ENCODE data around the gene IGF1R.

Gene IGF1R

DNA sequence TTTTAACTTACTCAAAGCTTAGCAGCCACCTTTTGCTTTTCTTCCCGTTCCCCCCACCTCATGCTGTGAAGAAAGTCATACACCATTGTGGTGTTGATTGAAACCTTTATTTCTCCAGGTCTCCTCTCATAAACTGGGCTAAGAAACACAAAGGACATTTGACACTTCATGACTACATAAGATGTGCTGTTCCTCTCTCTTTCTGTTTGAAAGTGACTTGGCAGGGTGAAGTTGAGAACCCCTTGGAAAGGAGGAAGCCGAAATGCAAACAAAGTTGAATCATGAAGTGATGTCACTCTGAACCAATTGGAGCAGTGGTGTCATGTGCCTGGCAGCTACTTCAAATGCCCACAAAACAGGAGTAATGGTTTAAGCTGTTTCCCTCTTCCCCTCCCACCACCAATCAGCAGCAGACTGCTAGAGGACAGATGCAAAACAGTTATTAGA lies 174.7 kb downstream of the IGF1R start:
- Histone ChIP-seq H3K4me1 (peaks cover 0 to 20% (median 10%) of the 10 kb centered on the region in 10 experiments; a peak in 12 of 20 replicates), H3K4me3 (no peak overlapping the region), H3K27ac (peak overlapping the region in 1 of 11 experiments; percentile 12; a peak in 1 of 22 replicates), H3K9me3 (replicated peaks in 1 of 11) (peaks cover 79 to 97% (median 94%) of the 10 kb centered on the region in 11 experiments), H3K27me3 (no peaks in the 10 kb centered on the region), H4K20me1 (peaks cover 0 to 69% (median 10%) of the 10 kb centered on the region in 11 experiments; a peak in 12 of 22 replicates), H3K36me3 (peaks cover 54 to 96% (median 85%) of the 10 kb centered on the region in 11 experiments), H3K9ac (no peak overlapping the region), H3K4me2 (peak overlapping the region in 2 of 11 experiments; percentile 8 to 25; a peak in 2 of 22 replicates)
- TF ChIP-seq Cebpa-rat (IDR thresholded peaks at IDR 0.05): no peak

GRCh38 chr15:98823616-98824015 lies 175.3 kb downstream of the IGF1R start:
- Histone ChIP-seq H3K4me2 (no peak overlapping the region), H3K9ac (no peak overlapping the region), H4K20me1 (peaks cover 0 to 69% (median 10%) of the 10 kb centered on the region in 11 experiments; a peak in 11 of 22 replicates), H3K4me3 (no peak overlapping the region), H3K36me3 (peaks cover 59 to 99% (median 88%) of the 10 kb centered on the region in 11 experiments), H3K4me1 (peaks cover 0 to 20% (median 10%) of the 10 kb centered on the region in 10 experiments; a peak in 12 of 20 replicates), H3K27me3 (no peaks in the 10 kb centered on the region), H3K27ac (no peak overlapping the region; a peak in 1 of 22 replicates), H3K9me3 (replicated peaks in 1 of 11) (peaks cover 85 to 100% (median 98%) of the 10 kb centered on the region in 11 experiments)
- TF ChIP-seq Cebpa-rat (IDR thresholded peaks at IDR 0.05): no peak

- peaks cover 88 to 100% (median 98%) of the 10 kb centered on the region in 11 experiments for H3K9me3 ChIP-seq (replicated peaks in 1 of 11)
- no peaks in the 10 kb centered on the region for H3K27me3 ChIP-seq
- no peak overlapping the region for H3K4me2 ChIP-seq
- peaks cover 59 to 100% (median 90%) of the 10 kb centered on the region in 11 experiments for H3K36me3 ChIP-seq
- H3K9ac ChIP-seq: no peak overlapping the region
- peaks cover 0 to 20% (median 10%) of the 10 kb centered on the region in 10 experiments; a peak in 12 of 20 replicates for H3K4me1 ChIP-seq
- no peak for TF ChIP-seq Cebpa-rat (IDR thresholded peaks at IDR 0.05)
- H4K20me1 ChIP-seq: peaks cover 0 to 63% (median 10%) of the 10 kb centered on the region in 11 experiments; a peak in 9 of 22 replicates
- H3K4me3 ChIP-seq: peak overlapping the region in 1 of 10 experiments; percentile 6; a peak in 2 of 20 replicates
- H3K27ac ChIP-seq: no peak overlapping the region
Observed at GRCh38 chr15:98824595-98824994, 176.3 kb downstream of the IGF1R start.

DNA sequence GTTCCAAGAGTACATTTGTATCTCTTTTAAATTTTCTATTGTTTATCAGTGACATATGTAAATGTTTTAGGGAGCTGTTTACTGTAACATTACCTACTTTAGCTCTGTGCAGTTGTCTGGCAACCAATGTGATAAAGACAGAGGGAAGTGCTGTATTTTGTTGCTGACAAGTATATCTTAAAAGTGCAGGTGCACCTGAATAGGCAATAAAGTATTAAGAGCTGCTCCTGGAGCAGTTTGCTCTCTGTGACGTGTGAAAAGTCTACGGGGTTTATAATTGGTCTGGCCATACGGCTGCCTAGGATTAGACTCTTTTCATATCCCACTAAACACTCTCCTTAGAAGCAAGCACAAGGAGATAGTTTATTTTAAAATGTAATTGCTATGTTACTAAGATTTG lies 178.3 kb downstream of the IGF1R start:
- Histone ChIP-seq H3K9me3 (replicated peaks in 1 of 11) (peaks cover 97 to 100% (median 100%) of the 10 kb centered on the region in 11 experiments), H3K9ac (no peak overlapping the region), H3K27me3 (no peaks in the 10 kb centered on the region), H3K4me3 (no peak overlapping the region), H3K36me3 (peaks cover 62 to 100% (median 96%) of the 10 kb centered on the region in 11 experiments), H4K20me1 (peaks cover 0 to 44% (median 10%) of the 10 kb centered on the region in 11 experiments; a peak in 9 of 22 replicates), H3K27ac (no peak overlapping the region), H3K4me2 (peak overlapping the region in 1 of 11 experiments; percentile 27; a peak in 2 of 22 replicates), H3K4me1 (peaks cover 0 to 20% (median 10%) of the 10 kb centered on the region in 10 experiments; a peak in 12 of 20 replicates)
- no peak for TF ChIP-seq Cebpa-rat (IDR thresholded peaks at IDR 0.05)

DNA sequence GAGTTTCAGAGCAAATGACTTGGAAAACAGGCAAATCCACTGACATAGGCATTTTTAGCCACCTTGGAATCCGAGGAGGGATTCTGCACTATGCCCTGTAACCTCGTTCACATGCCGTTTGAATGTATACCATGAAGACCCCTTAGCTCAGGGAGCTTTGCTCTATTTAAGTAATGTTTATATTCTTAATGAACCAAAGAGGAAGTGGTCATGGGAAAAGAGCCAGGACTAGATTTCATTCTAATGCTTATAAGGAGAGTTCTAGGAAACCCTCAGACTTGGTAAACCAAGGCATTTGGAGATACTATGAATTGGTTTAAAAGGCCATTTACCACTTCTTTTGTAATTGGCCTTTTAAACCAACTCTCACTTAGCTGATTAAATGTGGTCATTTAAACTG lies 178.9 kb downstream of the IGF1R start:
- H4K20me1 ChIP-seq: peaks cover 0 to 44% (median 10%) of the 10 kb centered on the region in 11 experiments; a peak in 9 of 22 replicates
- H3K27me3 ChIP-seq: no peaks in the 10 kb centered on the region
- peak overlapping the region in 1 of 11 experiments; percentile 27; a peak in 2 of 22 replicates for H3K4me2 ChIP-seq
- H3K9me3 ChIP-seq (replicated peaks in 1 of 11): peaks cover 97 to 100% (median 100%) of the 10 kb centered on the region in 11 experiments
- no peak overlapping the region for H3K9ac ChIP-seq
- H3K36me3 ChIP-seq: peaks cover 66 to 100% (median 96%) of the 10 kb centered on the region in 11 experiments
- no peak overlapping the region for H3K27ac ChIP-seq
- TF ChIP-seq Cebpa-rat (IDR thresholded peaks at IDR 0.05): no peak
- no peak overlapping the region for H3K4me3 ChIP-seq
- H3K4me1 ChIP-seq: peaks cover 0 to 19% (median 7%) of the 10 kb centered on the region in 10 experiments; a peak in 12 of 20 replicates

- no peak overlapping the region for H3K4me2 ChIP-seq
- no peak overlapping the region for H3K27ac ChIP-seq
- TF ChIP-seq Cebpa-rat (IDR thresholded peaks at IDR 0.05): no peak
- H4K20me1 ChIP-seq: peaks cover 0 to 55% (median 0%) of the 10 kb centered on the region in 11 experiments; a peak in 10 of 22 replicates
- H3K4me3 ChIP-seq: peak overlapping the region in 8 of 10 experiments; percentile 5 to 50 (median 24); a peak in 8 of 20 replicates
- no peaks in the 10 kb centered on the region for H3K27me3 ChIP-seq
- H3K9ac ChIP-seq: no peak overlapping the region
- peaks cover 74 to 98% (median 95%) of the 10 kb centered on the region in 11 experiments for H3K36me3 ChIP-seq
- peaks cover 98 to 100% (median 99%) of the 10 kb centered on the region in 11 experiments for H3K9me3 ChIP-seq (replicated peaks in 1 of 11)
- peaks cover 0 to 11% (median 3%) of the 10 kb centered on the region in 10 experiments; a peak in 4 of 20 replicates for H3K4me1 ChIP-seq
Observed at GRCh38 chr15:98830034-98830634, 181.8 kb downstream of the IGF1R start.

GRCh38 chr15:98834976-98835375 lies 186.6 kb downstream of the IGF1R start:
- Histone ChIP-seq H4K20me1 (peaks cover 6 to 83% (median 26%) of the 10 kb centered on the region in 11 experiments; a peak in 16 of 22 replicates), H3K27ac (no peak overlapping the region), H3K4me1 (no peaks in the 10 kb centered on the region; a peak in 1 of 20 replicates), H3K27me3 (no peaks in the 10 kb centered on the region), H3K4me3 (no peak overlapping the region), H3K9me3 (replicated peaks in 1 of 11) (peaks cover 63 to 83% (median 74%) of the 10 kb centered on the region in 11 experiments), H3K4me2 (no peak overlapping the region), H3K36me3 (peaks cover 68 to 99% (median 92%) of the 10 kb centered on the region in 11 experiments), H3K9ac (no peak overlapping the region)
- TF ChIP-seq Cebpa-rat (IDR thresholded peaks at IDR 0.05): no peak

DNA sequence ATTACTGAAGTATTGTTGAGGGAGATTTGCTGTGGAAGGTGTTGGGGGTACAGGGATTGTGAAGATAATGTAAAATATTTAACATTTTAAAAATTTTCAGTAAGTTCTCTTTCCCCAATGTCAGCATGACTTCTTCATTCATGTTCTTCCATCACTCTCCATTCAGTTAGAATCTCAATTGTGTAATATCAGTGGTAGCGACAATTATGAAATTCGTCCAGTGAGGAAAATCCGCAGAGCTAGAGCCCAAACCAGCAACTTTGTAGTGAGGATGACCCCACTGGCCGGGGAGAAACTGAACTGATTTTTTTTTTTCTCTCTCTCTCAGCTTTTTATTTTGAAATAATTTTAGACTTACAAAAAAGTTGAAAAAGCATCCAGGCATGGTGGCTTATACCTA lies 187.5 kb downstream of the IGF1R start:
- Histone ChIP-seq H3K9ac (no peak overlapping the region), H3K27ac (no peak overlapping the region), H3K4me3 (no peak overlapping the region), H3K27me3 (no peaks in the 10 kb centered on the region), H4K20me1 (peaks cover 6 to 92% (median 30%) of the 10 kb centered on the region in 11 experiments; a peak in 16 of 22 replicates), H3K9me3 (replicated peaks in 1 of 11) (peaks cover 54 to 74% (median 65%) of the 10 kb centered on the region in 11 experiments), H3K4me1 (peaks cover 0 to 6% (median 3%) of the 10 kb centered on the region in 10 experiments; a peak in 9 of 20 replicates), H3K36me3 (peaks cover 59 to 96% (median 88%) of the 10 kb centered on the region in 11 experiments), H3K4me2 (no peak overlapping the region)
- no peak for TF ChIP-seq Cebpa-rat (IDR thresholded peaks at IDR 0.05)

All from BLaER1 treated with 17β-estradiol and CSF1 and Interleukin-3, amounts not matched to agents 10 nM and 100 nM (cell line).